GM12875 (cell line): ENCODE measurements around the gene DIP2A.
"Not testable (repeated sequence)": the region's sequence is repeated elsewhere in the genome, so short reads cannot be mapped to it uniquely, and the experiment has no call there.

Experiments used
- H3K4me3 ChIP-seq: one replicate; pipeline ENCODE4 v1.5.1; 2011; ENCODE audit warnings: low read depth, low read length, control low read depth
- TF ChIP-seq, protein P1 (sequence below): IDR thresholded peaks from 2 replicates; pipeline ENCODE4 v1.5.1; 2011; ENCODE audit warnings: low read depth, mild to moderate bottlenecking, control low read depth, inconsistent platforms, low read length, moderate library complexity, borderline replicate concordance; ENCODE audit not compliant: insufficient read depth

DIP2A gene

DNA sequence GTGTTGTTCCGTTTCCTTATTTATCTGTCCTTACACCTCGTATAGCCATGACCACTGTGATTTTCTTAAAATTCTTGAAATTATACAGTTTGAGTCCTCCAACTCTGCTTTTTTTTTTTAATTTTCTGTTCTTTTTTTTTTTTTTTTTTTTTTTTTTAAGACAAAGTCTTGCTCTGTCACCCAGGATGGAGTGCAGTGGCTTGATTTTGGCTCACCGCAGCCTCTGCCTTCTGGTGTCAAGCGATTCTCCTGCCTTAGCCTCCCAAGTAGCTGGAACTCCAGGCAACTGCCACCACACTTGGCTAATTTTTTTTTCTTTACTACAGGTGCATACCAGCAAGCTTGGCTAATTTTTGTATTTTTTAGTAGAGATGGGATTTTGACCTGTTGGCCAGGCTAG is 48.9 kb downstream of the DIP2A start:
- TF ChIP-seq, protein P1, sequence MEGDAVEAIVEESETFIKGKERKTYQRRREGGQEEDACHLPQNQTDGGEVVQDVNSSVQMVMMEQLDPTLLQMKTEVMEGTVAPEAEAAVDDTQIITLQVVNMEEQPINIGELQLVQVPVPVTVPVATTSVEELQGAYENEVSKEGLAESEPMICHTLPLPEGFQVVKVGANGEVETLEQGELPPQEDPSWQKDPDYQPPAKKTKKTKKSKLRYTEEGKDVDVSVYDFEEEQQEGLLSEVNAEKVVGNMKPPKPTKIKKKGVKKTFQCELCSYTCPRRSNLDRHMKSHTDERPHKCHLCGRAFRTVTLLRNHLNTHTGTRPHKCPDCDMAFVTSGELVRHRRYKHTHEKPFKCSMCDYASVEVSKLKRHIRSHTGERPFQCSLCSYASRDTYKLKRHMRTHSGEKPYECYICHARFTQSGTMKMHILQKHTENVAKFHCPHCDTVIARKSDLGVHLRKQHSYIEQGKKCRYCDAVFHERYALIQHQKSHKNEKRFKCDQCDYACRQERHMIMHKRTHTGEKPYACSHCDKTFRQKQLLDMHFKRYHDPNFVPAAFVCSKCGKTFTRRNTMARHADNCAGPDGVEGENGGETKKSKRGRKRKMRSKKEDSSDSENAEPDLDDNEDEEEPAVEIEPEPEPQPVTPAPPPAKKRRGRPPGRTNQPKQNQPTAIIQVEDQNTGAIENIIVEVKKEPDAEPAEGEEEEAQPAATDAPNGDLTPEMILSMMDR, result no peak
- H3K4me3 ChIP-seq, result no peak overlapping the region

DNA sequence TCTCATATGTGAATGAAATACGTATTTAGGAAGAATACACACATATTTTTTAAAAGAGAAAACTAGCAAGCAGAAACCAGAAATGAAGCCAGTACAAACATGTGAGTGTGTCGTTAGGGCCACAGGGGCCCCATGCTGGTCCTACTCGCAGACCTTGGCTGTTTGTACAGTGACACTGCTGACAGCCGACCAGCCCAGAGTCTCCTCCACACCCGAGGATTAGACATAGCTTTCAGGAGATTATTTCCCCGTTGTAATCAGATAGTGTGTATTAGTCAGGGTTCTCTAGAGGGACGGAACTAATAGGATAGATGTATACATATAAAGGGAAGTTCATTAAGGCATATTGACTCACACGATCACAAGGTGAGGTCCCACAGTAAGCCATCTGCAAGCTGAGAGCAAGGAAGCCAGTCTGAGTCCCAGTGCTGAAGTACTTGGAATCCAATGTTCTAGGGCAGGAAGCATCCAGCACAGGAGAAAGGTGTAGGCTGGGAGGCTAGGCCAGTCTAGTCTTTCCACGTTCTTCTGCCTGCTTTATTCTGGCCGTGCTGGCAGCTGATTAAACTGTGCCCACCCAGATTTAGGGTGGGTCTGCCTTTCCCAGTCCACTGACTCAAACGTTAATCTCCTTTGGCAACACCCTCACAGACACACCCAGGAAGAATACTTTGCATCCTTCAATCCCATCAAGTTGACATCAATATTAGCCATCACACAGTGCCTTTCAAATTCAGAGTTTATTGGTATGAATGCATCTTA is 51.2 kb downstream of the DIP2A start:
- H3K4me3 ChIP-seq, result no peak overlapping the region
- TF ChIP-seq, protein P1, result no peak

DNA sequence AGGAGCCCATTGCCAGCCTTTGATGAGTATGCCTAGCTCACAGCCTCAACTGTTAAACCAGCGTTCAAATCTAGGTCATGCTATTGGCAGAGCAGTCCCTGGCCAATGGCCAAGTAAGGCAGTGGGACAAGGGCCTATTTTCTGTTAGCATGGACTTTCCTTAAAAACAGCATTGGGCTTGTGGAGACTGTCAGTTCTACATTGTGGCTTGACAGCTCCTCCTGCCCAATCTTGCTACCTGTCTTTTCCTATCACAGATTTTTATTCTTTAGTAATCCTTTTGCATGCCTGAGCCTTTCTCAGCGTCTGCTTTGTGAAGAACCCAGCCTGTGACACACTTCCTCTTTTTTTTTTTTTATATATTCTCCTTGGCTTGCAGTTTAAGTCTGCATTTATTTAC is 56.4 kb downstream of the DIP2A start:
- H3K4me3 ChIP-seq, result no peak overlapping the region

DNA sequence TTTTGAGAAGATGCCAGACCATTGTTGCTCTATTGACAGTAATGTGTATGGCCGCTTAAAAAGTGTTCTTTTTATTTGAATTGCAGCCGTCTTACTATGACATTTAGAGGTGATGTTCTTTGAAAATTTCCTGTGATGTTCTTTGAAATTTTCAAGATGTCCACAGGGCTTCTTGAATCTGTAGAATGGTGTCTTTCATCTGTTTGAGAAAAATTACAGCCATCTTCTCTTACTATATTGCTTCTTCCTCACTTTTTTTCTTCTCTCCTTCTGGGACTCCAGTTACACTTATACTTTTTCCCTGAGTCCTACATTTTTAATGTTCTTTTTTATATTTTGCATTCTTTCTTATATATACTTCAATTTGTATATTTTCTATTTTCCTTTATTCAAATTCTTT is 57.4 kb downstream of the DIP2A start:
- TF ChIP-seq, protein P1, result no peak

More for the DNA sequence above, 56.4 kb downstream of the DIP2A start:
- TF ChIP-seq, protein P1, result no peak

DNA sequence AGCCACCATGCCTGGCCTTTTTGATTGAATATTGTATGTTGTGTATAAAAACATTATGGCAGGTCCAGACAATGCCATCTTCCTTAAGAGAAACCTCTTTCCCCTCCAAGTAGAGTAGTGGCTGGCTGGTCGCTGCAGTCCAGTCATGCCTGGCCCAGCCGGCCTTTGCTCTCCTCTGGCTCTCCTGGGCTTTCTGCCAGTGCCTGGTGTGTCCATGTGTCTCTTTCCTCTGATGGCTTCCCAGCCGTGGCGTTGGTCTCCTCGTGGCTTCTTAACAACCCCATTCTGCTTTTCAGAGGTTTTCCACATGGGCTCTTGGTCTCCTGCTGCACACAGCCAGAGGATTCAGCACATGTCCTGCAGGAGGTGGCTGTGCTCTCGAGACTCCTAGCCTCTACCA is 58.7 kb downstream of the DIP2A start:
- TF ChIP-seq, protein P1, result no peak

More for the DNA sequence above, 57.4 kb downstream of the DIP2A start:
- no peak overlapping the region for H3K4me3 ChIP-seq

DNA sequence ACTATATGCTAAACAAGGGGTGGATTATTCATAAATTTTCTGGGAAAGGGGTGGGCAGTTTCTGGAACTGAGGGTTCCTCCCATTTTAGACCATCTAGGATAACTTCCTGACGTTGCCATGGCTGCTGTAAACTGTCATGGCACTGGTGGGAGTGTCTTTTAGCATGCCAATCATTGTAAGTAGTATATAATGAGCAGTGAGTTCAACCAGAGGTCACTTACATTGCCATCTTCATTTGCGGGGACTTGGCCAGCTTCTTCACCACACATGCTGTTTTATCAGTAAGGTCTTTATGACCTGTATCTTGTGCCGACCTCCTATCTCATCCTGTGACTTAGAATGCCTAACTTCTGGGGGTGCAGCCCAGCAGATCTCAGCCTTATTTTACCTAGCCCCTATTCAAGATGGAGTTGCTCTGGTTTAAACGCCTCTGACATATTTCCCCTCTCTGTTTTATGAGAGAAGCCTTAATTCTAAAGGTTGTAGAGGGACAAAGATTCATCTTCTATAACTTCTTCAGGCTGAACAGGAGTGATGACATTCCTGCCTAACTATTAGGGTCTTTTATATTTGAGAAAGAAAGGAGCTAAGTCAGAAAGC is 60.4 kb downstream of the DIP2A start:
- TF ChIP-seq, protein P1, result no peak
- H3K4me3 ChIP-seq, result no peak overlapping the region

More for the DNA sequence above, 58.7 kb downstream of the DIP2A start:
- no peak overlapping the region for H3K4me3 ChIP-seq

DNA sequence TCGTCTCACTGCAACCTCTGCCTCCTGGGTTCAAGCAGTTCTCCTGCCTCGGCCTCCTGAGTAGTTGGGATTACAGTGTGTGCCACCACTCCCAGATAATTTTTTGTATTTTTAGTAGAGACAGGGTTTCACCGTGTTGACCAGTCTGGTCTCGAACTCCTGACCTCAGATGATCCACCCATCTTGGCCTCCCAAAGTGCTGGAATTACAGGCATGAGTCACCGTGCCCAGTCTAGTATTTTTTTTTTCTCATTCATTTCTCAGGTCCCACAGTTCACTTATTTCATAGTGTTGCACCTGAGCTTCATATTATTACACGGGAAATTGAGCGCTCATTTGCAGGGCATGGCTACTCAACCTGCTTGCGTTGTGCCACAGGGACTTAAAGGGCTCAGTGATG is 68.7 kb downstream of the DIP2A start:
- H3K4me3 ChIP-seq, result not testable (repeated sequence)
